DMS53 treated with DMSO at 0.1 percent for 48 hours (cell line): ENCODE measurements around the gene PDE4C.
A peak's percentile ranks its signal among the peaks of the same experiment; 100 is the strongest.

Experiments
- DNase-seq: peaks from one replicate; lab custom pipeline; 2025; ENCODE audit not compliant: unreplicated experiment; lab: John Stamatoyannopoulos, UW

The PDE4C gene

DNA sequence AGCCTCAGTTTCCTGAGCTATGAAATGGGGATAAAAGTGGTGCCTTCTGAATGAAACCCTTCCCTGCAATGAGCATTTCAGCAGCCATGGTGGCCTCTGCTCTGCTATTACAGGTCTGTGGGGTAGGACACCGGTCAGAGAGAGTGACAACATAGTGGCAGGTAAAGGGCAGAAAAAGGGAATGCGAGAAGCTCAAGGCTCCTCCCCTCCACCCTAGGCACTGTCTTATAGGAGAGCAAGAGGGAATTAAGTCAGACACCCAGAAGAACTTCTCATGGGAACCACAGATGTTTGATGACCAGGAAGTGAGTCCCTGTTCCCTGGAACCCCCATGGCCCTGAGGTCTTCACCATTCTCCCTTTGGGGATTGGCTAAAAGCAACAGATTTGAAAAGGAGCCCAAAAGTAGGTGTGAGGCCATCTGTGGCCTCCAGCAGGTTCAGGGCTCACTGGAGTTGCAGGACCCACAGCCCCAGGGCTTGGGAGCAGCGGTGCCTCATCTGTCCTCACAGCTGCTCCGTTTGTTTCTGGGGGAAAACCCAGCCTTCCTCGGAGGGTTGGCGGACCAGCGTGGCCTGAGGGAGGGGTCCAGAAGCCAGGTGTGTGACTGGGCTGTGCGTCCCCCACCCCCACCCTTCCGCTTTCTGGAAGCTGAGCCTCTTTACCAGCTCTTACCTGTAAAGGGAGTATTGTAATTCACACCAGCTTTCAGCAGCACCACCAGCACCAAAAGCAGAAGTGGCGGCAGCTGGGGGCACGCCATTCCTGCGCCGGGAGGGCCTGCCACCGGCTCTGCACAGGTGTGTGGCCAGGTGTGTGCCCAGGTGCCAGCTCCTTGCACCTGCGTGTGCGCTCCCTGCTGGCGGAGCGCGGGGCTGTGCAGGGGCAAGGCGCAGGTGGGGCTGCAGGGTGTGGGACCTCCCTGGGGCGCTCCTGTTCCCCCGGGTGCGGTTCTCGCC, 28.6 kb upstream of the PDE4C start:
- peak; percentile 29 for DNase-seq

DNA sequence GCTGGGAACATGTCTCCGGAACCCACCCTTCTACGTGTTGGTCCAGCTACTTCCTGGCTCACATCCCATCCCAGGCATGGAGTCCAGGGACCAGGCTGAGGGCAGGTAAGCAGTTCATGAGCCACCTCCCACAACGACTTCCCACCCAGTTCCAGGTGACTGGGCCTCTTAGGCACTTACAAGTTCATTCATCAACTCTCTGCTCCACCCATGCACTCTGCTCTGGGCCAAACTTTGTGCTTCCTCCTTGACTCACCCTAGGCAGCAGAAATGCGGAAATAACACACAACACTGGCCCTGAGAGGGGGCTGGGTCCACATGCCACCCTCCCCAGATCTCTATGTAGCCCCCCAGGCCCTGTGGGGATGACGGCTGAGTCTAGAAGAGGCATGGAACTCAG, 27.5 kb upstream of the PDE4C start:
- no peak for DNase-seq

DNA sequence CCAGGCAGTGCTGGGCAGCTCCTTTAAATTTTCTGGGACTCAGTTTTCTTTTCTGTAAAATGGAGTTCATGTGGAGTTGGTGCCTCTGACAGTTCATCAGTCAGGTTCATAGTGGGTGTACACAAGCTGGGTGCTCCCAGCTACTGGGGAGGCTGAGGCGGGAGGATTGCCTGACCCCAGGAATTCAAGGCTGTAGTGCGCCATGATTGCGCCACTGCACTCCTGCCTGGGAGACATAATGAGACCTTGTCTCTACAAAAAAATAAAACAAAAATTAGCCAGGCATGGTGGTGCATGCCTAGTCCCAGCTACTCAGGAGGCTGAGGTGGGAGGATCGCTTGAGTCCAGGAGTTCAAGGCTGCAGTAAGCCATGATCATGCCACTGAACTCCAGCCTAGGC, 26.9 kb upstream of the PDE4C start:
- DNase-seq = no peak

DNA sequence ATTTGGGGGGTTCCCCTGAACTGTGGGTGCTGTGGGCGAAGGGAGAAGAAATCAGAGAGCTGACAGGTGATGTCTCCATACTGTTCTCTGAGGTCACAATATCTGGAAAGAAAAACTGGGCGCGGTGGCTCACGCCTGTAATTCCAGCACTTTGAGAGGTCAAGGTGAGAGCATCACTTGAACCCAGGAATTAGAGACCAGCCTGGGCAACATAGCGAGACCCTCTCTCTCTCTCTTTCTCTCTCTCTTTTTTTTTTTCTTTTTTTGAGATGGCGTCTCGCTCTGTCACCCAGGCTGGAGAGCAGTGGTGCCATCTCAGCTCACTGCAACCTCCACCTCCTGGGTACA, 26.1 kb upstream of the PDE4C start:
- no peak for DNase-seq

DNA sequence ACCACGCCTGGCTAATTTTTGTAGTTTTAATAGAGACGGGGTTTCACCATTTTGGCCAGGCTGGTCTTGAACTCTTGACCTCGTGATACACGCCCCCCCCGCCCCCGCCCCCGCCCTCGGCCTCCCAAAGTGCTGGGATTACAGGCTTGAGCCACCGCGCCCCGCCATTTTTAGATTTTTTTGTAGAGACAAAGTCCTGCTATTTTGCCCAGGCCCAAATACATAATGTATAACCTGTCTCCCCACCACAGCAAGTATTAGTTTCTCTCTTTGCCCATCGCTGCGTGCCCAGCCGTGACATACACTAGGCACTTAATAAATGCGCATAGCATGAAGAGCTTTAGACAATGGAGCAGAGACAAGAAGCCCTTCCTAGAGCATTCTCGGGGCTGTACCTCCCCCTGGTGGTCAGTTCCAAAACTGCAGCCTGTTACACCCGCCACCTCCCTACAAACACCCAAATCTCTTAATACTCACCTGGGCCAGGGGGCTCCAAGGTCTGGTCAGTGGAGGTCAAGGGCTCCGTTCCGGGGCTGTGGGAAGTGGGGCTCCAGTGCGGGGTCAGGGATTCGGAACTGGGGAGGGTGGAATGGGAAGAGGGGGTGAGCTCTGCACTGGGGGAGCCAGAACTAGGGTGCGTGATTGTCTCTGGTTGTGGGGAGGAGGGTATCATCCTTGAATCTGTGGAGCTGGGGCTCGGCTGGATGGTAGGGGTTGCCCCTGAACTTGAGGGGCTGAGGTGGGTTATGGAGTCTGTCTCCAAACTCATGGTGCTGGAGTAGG, 25.5 kb upstream of the PDE4C start:
- DNase-seq = peak; percentile 17

DNA sequence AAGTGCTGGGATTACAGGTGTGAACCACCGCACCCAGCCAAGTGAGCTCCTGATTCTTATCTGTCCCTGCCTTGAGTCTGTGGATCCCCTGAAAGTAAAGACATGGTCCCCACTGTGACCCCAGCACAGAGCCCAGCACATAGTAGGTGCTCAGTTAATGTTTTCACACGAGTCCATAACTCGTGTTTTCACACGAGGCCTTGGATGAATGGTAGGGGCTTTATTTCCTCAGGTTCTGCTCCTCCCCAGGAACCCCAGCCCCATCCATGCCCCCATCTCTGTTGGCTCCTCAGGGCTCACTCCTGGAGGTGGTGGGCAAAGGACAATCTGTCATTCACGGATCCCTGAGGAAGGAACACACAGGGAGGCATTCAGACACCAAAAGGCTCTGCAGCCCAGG, 23.6 kb upstream of the PDE4C start:
- DNase-seq = no peak

DNA sequence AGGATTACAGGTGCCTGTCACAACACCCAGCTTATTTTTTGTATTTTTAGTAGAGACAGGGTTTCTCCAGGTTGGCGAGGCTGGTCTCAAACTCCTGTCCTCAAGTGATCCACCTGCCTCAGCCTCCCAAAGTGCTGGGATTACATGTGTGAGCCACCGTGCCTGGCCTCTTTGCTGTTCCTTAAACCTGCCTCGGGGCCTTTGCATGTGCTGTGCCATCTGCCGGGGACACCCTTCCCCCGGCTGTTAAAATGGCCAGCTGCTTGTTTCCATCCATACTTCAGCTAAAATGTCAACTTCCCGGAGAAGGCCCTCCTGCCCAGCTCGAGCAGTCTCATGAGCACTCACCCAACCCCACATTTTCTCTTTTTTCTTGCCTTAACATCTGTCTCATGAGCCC, 19.1 kb upstream of the PDE4C start:
- no peak for DNase-seq

DNA sequence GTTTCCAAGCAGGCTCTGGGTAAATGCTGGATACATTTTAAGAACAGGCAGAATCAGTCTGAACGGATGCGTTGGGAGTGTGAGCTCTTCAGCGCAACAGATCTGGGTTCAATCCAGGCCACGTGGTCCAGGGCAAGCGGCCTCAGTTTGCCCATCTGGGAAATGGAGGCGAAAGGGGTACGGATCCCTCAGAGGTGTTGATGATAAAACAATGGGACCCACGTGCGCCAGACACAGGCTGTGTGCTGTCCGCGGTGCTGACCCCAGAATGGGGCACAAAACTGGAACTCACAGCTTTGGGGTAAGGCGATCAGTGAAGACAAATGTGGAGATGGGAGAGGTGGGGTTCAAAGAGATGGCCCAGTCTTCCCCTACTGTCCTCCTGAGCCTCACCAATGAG, 13.1 kb upstream of the PDE4C start:
- DNase-seq = no peak

DNA sequence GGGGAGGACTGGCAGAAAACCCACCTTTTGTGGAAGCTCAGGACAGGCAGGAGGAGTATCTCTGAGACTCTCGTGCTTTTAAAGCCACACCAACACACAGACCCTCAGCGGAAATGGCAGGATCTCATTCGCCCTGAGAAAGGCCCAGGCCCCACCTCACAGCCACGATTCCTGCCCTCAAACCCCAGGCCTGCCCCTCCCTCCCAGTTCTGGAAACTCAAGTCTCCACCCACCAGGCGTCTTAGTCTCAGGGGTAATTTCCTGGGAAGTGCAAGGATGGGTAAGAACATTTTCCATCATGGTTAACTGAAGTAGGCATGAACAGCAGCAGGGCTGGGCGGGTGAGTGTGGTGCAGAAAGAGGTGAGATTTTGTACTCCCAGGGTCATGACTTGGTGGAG, 8.0 kb upstream of the PDE4C start:
- no peak for DNase-seq

DNA sequence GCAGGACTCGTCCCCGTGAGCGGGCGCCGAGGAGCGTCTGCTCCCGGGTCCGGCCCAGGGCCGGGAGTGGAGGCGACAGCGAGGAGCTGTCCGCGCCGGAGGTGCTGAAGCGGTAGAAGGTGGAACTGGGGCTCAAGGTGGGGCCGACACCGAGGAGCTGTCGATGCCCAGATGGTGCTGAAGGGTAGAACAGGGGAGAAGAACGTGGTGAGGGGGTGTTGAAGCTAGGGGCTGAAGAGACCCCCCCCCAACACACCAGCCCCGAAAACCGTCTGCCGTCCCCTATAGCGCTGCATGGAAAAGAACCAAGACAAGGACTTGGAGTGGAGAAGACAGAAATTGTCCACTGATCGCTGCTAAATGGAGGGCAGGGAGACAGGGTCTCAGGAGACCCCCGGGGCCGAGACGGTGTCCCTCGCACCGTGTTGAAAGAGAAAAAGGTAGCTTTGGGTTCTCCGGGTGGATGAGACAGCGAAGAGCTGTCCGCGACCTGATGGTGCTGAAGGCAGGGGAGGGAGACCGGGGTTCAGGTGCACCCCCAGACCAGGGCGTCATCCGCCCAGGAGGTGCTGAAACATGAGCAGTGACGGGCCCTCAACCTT, 7.1 kb upstream of the PDE4C start:
- DNase-seq = peak; percentile 18

DNA sequence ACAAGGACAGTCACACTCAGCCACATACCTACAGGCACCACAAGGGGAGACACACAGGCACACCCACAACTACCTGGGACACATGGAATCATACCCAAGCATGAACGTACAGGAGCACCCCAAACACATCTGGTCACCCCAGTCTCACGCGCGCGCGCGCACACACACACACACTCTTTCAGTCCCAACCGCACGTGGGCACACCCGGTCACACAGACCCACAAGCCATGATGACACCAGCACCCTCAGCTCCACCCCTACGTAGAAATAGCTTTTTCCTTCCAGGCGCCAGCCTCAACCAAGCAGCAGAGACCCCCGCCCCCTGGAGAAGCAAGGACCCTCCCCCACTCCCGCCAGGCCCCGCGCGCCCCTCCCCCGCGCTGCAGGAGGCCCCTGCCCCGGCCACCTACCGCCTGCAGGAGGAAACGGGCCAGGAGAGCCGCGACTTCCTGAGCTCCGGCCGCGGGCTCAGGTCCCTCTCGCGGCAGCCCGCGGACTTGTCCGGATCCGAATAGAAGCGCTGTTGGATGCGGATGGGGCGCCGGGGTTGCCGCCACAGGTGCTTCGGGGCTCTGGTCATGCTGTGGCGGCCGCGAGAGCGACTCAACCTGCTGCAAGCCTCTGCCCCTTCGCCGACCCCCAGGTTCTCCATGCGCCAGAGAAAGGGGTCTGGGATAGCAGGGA, 6.4 kb upstream of the PDE4C start:
- DNase-seq = no peak

DNA sequence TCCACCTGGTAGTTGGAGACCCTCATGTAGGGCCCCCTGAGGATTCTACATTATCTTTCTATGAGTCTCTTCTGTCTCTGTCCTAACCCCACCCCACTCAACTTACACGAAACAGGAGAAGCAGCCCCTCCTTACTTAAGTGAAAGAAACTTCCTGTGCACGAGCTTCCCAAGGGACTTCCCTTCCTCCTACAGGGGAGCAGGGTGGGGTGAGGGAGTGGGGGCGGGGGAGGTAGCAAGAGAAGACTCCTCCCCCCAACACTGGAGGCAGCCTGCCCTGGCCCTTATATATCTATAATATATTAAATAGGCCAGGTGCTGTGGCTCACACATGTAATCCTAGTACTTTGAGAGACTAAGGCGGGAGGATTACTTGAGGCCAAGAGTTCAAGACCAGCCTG, 5.5 kb upstream of the PDE4C start:
- no peak for DNase-seq

DNA sequence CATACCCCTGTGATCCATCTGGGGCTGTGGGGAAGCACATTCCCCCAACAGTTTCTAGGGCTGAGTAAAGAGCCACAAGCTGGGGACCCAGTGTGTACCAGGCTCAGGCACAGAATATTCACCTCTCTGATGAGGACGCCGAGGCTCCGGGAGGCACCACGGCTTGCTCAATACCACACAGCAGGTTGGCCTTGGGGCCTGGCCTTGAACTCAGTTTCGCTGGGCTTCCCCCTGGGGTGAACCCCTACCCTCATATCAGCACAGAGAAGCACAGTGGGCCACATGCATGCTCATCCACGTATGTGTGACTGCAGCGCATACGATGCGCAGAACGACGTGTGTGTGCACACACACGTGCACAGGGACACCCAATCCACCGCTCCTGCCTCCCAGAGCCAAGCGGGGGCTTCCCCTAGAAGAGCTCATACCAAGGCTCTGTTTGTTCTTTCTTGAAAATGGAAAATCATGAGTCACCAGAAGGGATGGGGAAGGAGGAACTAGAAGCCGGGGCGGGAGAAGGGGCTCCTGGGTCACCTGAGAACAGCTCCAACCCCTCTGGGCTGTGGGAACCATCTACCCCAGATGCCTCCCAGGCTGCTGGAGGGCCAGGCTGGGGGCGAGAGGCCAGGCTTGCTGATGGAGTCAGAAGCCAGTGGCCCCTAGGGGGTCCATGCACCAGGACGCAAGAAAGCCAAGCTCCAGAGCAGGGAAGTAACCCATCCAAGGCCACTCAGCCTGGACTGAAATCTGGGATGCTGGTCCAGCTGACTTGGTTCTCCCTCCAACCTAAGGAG, 4.9 kb upstream of the PDE4C start:
- DNase-seq = no peak

DNA sequence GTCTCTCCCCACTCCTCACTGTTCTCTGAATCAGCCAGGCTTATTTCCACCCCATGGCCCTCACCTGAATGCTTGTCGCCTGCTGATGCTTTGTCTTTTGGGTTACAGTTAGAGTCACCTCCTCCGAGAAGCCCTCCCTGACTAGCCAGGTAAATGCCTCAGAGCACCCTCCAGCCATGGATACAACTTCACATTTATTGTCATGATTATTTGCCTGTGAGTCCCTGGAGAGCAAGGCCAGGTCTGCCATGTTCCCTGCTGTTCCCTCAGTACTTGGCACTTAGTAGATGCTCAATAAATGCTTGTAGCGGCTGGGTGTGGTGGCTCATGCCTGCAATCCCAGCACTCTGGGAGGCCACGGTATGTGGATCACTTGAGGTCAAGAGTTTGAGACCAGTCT, 3.7 kb upstream of the PDE4C start:
- DNase-seq = no peak

DNA sequence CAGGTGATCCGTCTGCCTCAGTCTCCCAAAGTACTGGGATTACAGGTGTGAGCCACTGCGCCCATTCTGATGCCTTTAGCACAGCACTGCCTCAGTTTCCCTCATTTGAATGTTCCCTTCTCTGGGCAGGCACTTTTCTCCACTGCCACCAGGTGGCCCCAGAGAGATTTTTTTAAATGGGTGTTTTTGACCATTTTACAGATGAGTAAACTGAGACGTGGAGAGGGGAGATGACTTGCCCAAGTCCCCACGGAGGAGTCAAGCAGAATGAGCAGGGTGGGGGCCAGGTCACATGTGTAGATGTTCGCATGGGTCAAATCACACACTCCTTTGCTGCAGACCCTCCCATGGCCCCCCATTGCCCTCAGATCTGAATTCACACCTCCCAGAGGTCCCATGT, 3.2 kb upstream of the PDE4C start:
- no peak for DNase-seq

DNA sequence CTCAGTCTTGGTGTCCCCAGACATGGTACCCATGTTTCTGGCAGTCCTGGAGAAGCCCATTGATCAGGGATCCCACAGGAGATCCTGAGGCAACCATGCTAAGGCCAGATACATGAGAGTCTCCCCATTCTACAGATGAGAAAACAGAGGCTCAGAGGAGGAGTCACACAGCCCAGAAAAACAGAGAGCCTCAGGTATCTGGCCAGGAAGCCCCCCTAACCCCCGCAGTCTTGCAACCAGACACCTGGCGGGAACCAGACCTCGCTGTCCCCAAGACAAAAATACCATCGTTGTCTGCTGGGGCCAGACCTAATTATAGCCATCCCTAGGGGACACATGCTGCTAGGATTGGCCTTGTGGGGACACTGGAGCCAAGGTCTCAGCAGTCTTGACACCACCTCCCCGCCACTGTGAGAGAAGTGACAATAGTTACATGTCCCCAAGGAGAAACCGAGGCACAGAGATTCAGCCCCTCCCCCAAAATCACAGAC, 1.6 kb upstream of the PDE4C start:
- DNase-seq = no peak

DNA sequence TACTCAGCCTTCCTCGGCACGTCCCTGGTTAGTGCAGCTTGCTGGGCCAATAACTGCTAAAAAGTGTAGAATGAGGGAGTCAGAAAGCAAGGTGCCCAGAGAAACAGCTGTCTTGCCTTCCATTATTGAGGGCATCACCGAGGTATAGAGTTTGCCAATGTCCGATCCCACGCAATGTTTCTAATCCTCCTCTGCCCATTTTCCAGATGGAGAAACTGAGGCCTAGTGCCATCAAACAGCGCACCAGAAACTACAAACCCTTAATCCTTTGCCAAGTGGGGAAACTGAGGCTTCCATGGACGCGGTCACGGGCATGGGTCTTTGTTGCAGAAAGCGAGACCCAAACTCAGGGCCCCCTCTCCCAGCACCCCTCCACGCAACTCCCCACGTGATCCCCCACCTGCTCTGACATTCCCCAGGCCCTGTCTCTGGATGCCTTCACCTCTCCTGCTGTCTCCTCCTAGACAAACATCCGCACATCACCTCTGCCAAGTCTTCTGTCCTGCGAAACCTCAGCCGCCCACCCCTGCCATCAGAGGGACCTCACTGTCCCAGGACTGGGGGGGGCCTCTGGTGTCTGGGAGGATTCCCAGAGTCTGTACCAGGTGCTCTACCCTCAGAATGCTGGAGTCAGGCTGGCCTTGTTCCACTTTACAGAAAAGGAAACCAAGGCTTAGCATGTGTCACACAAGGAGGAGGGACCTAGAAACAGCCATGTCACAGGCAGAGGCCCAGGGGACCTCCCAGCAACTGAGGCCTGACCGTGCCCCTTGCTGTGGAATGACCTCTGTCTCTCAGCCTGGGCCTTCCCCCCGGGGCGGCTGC, 930 bp upstream of the PDE4C start:
- DNase-seq = no peak

DNA sequence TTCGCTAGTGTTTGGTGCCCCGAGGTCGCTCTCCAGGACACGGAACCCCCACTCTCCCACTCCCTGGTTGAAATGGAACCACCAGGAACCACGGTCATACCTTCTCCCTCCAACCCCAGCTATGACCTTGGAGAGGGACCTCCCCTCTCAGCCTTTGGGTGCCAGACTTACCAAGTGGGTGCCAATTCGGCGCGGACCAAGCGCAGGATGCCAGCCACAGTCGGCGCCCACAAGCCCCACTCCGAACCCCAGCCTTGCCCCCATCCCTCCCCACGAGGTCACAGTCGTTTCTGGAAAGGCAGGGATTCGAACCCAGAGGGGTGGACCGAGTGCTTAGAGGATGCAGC, 910 bp downstream of the PDE4C start:
- DNase-seq = no peak

DNA sequence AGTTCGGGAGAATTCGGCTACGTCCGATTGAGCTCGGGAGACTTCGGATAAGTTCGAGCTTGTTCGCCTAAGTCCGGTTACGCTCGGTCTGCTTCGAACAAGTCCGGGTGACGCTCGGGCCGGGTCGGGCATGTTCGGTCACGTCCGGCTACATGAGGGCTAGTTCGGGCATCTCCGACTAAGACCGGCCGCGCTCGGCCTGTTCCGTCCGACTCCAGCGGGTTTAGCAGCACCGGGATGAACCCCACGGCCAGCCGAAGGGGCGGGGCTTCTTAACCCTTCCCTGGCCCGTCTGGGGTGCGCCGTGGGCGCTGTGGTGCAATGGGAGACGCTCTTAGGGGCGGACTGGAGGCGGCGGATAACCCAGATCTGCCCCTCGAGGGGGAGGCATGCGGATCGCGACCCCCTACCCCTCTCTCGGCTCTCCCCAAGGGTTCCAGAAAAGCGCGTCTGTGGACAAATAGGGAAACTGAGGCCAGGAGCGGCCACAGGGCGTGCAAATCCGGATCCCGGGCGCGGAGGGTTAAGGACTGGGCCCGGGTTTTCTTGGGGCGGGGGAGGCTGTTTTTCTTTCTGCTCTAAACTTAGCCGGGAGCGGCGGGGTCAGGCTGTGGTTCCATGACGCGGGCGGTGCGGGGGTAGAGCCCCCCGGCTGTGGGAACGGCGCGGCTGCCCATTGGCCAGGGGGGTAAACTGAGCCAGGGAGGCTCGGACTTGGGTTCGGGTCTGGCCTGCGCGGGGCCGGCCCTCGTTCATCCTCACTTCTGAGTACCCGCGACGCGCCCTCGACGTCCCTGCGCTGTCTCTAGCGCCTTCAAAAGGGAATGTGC, 1.5 kb downstream of the PDE4C start:
- DNase-seq = peak; percentile 83
